HEK293 (cell line): Measurements from ENCODE around the gene EHD2.

Source experiments
- CTCF ChIP-seq: fragments of 450-650 bp; formaldehyde crosslinking; IDR thresholded peaks from 2 replicates; pipeline ENCODE4 v1.5.1; 2016; ENCODE audit warnings: missing biosample characterization, missing genetic modification characterization
- GLIS1 ChIP-seq: fragments of 450-650 bp; formaldehyde crosslinking; IDR thresholded peaks from 2 replicates; pipeline ENCODE4 v1.5.1; 2016; ENCODE audit warnings: missing biosample characterization, missing genetic modification characterization
- KLF16 ChIP-seq: fragments of 450-650 bp; formaldehyde crosslinking; IDR thresholded peaks from 2 replicates; pipeline ENCODE4 v1.5.1; 2017; ENCODE audit warnings: missing biosample characterization, missing genetic modification characterization
- MEIS1 ChIP-seq: sonication (generic); formaldehyde crosslinking; IDR thresholded peaks from 2 replicates; pipeline ENCODE4 v1.8.1; 2022; ENCODE audit warnings: missing genetic modification reagents, mild to moderate bottlenecking, borderline replicate concordance
- MZF1 ChIP-seq: fragments of 450-650 bp; formaldehyde crosslinking; IDR thresholded peaks from 2 replicates; pipeline ENCODE4 v1.5.1; 2017; ENCODE audit warnings: missing biosample characterization, missing genetic modification characterization, borderline replicate concordance
- SETDB1 ChIP-seq: IDR thresholded peaks from one replicate; pipeline ENCODE4 v1.6.1; 2017; ENCODE audit warnings: mild to moderate bottlenecking, low read length, moderate library complexity, mixed read lengths; ENCODE audit not compliant: insufficient read length
- SP2 ChIP-seq: fragments of 450-650 bp; formaldehyde crosslinking; IDR thresholded peaks from 2 replicates; pipeline ENCODE4 v1.5.1; 2016; ENCODE audit warnings: missing biosample characterization, missing genetic modification characterization
- YY2 ChIP-seq: fragments of 450-650 bp; formaldehyde crosslinking; IDR thresholded peaks from 2 replicates; pipeline ENCODE4 v1.5.1; 2016; ENCODE audit warnings: missing biosample characterization, missing genetic modification characterization
- ZBTB1 ChIP-seq: fragments of 450-650 bp; formaldehyde crosslinking; IDR thresholded peaks from 2 replicates; pipeline ENCODE4 v1.5.1; 2016; ENCODE audit warnings: missing biosample characterization, missing genetic modification characterization
- ZBTB11 ChIP-seq: fragments of 450-650 bp; formaldehyde crosslinking; conservative IDR thresholded peaks from 2 replicates; pipeline ENCODE4 v1.5.1; 2016; ENCODE audit warnings: low read depth, missing biosample characterization, missing genetic modification characterization
- ZFHX2 ChIP-seq: fragments of 450-650 bp; formaldehyde crosslinking; conservative IDR thresholded peaks from 2 replicates; pipeline ENCODE4 v1.5.1; 2016; ENCODE audit warnings: missing biosample characterization, missing genetic modification characterization
- ZIC2 ChIP-seq: fragments of 450-650 bp; formaldehyde crosslinking; IDR thresholded peaks from 2 replicates; pipeline ENCODE4 v1.5.1; 2016; ENCODE audit warnings: missing biosample characterization, missing genetic modification characterization
- ZNF133 ChIP-seq: fragments of 450-650 bp; formaldehyde crosslinking; IDR thresholded peaks from 2 replicates; pipeline ENCODE4 v1.5.1; 2016; ENCODE audit warnings: missing biosample characterization, missing genetic modification characterization
- ZNF138 ChIP-seq: fragments of 450-650 bp; formaldehyde crosslinking; IDR thresholded peaks from 2 replicates; pipeline ENCODE4 v1.5.1; 2016; ENCODE audit warnings: missing biosample characterization, missing genetic modification characterization, borderline replicate concordance
- ZNF169 ChIP-seq: fragments of 450-650 bp; formaldehyde crosslinking; IDR thresholded peaks from 2 replicates; pipeline ENCODE4 v1.5.1; 2016; ENCODE audit warnings: missing biosample characterization, missing genetic modification characterization
- ZNF174 ChIP-seq: fragments of 450-650 bp; formaldehyde crosslinking; IDR thresholded peaks from 2 replicates; pipeline ENCODE4 v1.5.0; 2017; ENCODE audit warnings: missing biosample characterization, mild to moderate bottlenecking, missing genetic modification characterization
- ZNF239 ChIP-seq: fragments of 450-650 bp; formaldehyde crosslinking; IDR thresholded peaks from 2 replicates; pipeline ENCODE4 v1.5.1; 2016; ENCODE audit warnings: missing biosample characterization, missing genetic modification characterization
- ZNF280C ChIP-seq: fragments of 450-650 bp; formaldehyde crosslinking; IDR thresholded peaks from 2 replicates; pipeline ENCODE4 v1.5.1; 2016; ENCODE audit warnings: missing biosample characterization, missing genetic modification characterization
- ZNF350 ChIP-seq: fragments of 450-650 bp; formaldehyde crosslinking; IDR thresholded peaks from 2 replicates; pipeline ENCODE4 v1.5.0; 2017; ENCODE audit warnings: missing biosample characterization, mild to moderate bottlenecking, missing genetic modification characterization
- ZNF362 ChIP-seq: fragments of 450-650 bp; formaldehyde crosslinking; IDR thresholded peaks from 2 replicates; pipeline ENCODE4 v1.5.1; 2016; ENCODE audit warnings: missing biosample characterization, missing genetic modification characterization
- ZNF433 ChIP-seq: fragments of 450-650 bp; formaldehyde crosslinking; IDR thresholded peaks from 2 replicates; pipeline ENCODE4 v1.5.1; 2016; ENCODE audit warnings: missing biosample characterization, missing genetic modification characterization, low read depth
- ZNF488 ChIP-seq: fragments of 450-650 bp; formaldehyde crosslinking; IDR thresholded peaks from 2 replicates; pipeline ENCODE4 v1.5.1; 2016; ENCODE audit warnings: missing biosample characterization, missing genetic modification characterization
- ZNF548 ChIP-seq: fragments of 450-650 bp; formaldehyde crosslinking; IDR thresholded peaks from 2 replicates; pipeline ENCODE4 v1.5.1; 2016; ENCODE audit warnings: missing biosample characterization, missing genetic modification characterization
- ZNF596 ChIP-seq: fragments of 450-650 bp; IDR thresholded peaks from 2 replicates; pipeline ENCODE4 v1.5.0; 2018; ENCODE audit warnings: missing biosample characterization, mild to moderate bottlenecking, missing genetic modification characterization, moderate library complexity
- ZNF629 ChIP-seq: fragments of 450-650 bp; formaldehyde crosslinking; IDR thresholded peaks from 2 replicates; pipeline ENCODE4 v1.5.1; 2017; ENCODE audit warnings: missing biosample characterization, missing genetic modification characterization
- ZNF639 ChIP-seq: fragments of 450-650 bp; formaldehyde crosslinking; IDR thresholded peaks from 2 replicates; pipeline ENCODE4 v1.5.1; 2016; ENCODE audit warnings: missing biosample characterization, missing genetic modification characterization
- ZNF654 ChIP-seq: fragments of 450-650 bp; formaldehyde crosslinking; IDR thresholded peaks from 2 replicates; pipeline ENCODE4 v1.5.1; 2016; ENCODE audit warnings: low read depth, missing biosample characterization, missing genetic modification characterization
- ZSCAN30 ChIP-seq: fragments of 450-650 bp; IDR thresholded peaks from 2 replicates; pipeline ENCODE4 v1.5.1; 2018; ENCODE audit warnings: missing biosample characterization, mild to moderate bottlenecking, missing genetic modification characterization, moderate library complexity
- ZXDB ChIP-seq: fragments of 450-650 bp; formaldehyde crosslinking; IDR thresholded peaks from 2 replicates; pipeline ENCODE4 v1.5.1; 2016; ENCODE audit warnings: missing biosample characterization, missing genetic modification characterization

Gene EHD2

GRCh38 chr19:47699360-47699917 is 13.8 kb upstream of the EHD2 start (continued):
- TF ChIP-seq CTCF (tag by site-specific recombination): peak; percentile 86
- no peak for TF ChIP-seq ZNF169
- no peak for TF ChIP-seq ZNF639 (tag by site-specific recombination)
- TF ChIP-seq ZNF239 (tag by site-specific recombination): no peak
- TF ChIP-seq ZNF174 (tag by site-specific recombination): no peak
- TF ChIP-seq MZF1 (tag by site-specific recombination): no peak
- TF ChIP-seq ZNF433 (tag by site-specific recombination): no peak
- TF ChIP-seq ZNF280C (tag by site-specific recombination): no peak
- no peak for TF ChIP-seq ZIC2 (tag by site-specific recombination)
- no peak for TF ChIP-seq ZBTB11 (tag by site-specific recombination)
- TF ChIP-seq ZNF629 (tag by site-specific recombination): no peak
- TF ChIP-seq ZNF350 (tag by site-specific recombination): no peak
- TF ChIP-seq SP2 (tag by site-specific recombination): 0 out of 2 replicates have a peak, but pooled peaks have one; percentile 3
- no peak for TF ChIP-seq ZNF488 (tag by site-specific recombination)
- peak; percentile 58 for TF ChIP-seq ZNF654 (tag by site-specific recombination)
- TF ChIP-seq GLIS1 (tag by site-specific recombination): peak; percentile 53
- TF ChIP-seq SETDB1: no peak
- TF ChIP-seq ZBTB1 (tag by site-specific recombination): no peak
- TF ChIP-seq ZNF362 (tag by site-specific recombination): no peak
- TF ChIP-seq KLF16: no peak
- no peak for TF ChIP-seq ZNF138 (tag by site-specific recombination)
- TF ChIP-seq YY2: no peak
- TF ChIP-seq ZNF596 (tag by site-specific recombination): no peak
- TF ChIP-seq ZFHX2 (tag by site-specific recombination): peak; percentile 86
- no peak for TF ChIP-seq ZNF133 (tag by site-specific recombination)
- TF ChIP-seq ZSCAN30 (tag by site-specific recombination): 0 out of 2 replicates have a peak, but pooled peaks have one; percentile 20
- no peak for TF ChIP-seq ZXDB (tag by site-specific recombination)
- TF ChIP-seq ZNF548: no peak
- no peak for TF ChIP-seq MEIS1
